Loucy (cell line): Measurements from ENCODE around the gene GLI1.

Experiments
- CTCF ChIP-seq: fragments of 200-600 bp; sonication (generic); conservative IDR thresholded peaks from 2 replicates; pipeline ENCODE4 v1.5.1; 2014; ENCODE audit warnings: mild to moderate bottlenecking, antibody characterized with exemption, low read length
- EZH2phosphoT487 ChIP-seq: fragments of 200-600 bp; IDR thresholded peaks from 2 replicates; pipeline ENCODE4 v1.6.1; 2018; ENCODE audit warnings: antibody characterized with exemption, mild to moderate bottlenecking, moderate library complexity, borderline replicate concordance

- TF ChIP-seq CTCF (no peak), EZH2phosphoT487 (no peak)
Observed at GRCh38 chr12:57429473-57430111, 30.0 kb upstream of the GLI1 start.
